T-helper 2 cell treated with Interferon-gamma antibody and Interleukin-4, amounts not matched to agents 100 ng/mL and 5 ng/mL, for 36 hours (primary cell): Measurements from ENCODE around the gene WWOX. TPM values are rescaled to one million over a fixed set of nuclear protein-coding genes. Genes with fewer than 3 reads are reported as not detected.

Experiments
- intact Hi-C: fragments of 100-400 bp; cut with micrococcal nuclease; formaldehyde crosslinking; loops from one replicate; pipeline ENCODE4 v1.15.1; 2023
- total RNA-seq: library from RNA; stranded (reverse); gene quantifications from 2 replicates; pipeline ENCODE4 v1.2.3, GENCODE V29; 2022

The WWOX gene
- total RNA-seq, 1 donor from 2014 or later, result 26.3 TPM

DNA sequence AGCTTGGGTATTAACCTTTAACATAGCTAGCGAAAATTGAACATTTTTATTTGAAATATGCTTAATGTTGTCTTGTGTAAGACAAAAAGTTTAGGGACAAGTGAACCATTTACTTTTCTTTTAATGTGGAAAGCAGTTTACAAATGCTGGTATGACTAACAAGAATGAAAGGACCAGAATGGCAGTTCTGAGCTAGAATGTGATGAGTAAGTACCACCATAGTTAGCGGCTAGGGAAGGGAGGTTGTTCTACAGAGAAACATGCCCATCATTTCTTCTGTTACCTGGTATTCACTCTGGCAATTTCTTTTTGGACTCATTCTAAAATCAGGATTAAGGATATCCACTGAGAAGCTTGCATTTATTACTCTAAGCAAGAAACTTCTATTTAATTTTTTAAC lies 121.1 kb downstream of the WWOX start:
- intact Hi-C loops, result no loop called here

DNA sequence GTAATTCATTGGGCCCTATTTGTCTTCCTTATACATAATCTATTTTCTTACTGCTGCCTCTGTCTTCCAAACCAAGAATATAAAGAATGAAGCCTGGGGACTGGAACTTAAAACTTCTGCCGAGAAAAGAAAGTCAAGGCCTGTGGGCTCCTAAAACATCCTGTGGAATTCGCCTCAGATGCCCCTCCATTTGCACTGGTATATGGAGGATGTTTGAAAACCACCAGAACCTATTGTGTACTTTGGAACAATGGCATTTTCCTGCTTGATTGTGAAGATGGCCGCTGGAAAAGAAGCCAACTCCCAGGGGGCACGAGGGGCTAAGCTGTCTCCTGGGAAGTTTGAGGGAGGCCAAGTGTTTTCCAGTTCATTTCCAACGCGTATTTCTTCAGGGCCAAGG lies 122.4 kb downstream of the WWOX start:
- intact Hi-C loops, result no loop called here

DNA sequence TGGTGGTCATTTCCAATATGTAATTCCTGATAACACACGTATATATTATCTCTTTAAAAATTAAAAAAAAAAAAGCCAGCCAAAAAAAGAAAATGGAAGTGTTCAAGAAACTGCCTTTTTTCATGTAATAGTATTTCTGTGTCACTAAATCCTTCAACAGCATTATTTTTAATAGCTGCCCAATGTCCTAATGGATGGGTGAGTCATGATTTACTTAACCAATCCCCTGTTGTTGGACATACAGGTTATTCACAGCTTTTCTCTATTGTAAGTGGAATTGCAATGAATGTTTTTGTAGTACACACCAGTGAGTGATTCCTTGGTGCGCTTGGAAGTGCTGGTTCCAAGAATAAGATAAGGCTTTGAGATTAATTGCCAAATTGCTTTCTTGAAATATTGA lies 124.9 kb downstream of the WWOX start:
- intact Hi-C loops, result no loop called here

DNA sequence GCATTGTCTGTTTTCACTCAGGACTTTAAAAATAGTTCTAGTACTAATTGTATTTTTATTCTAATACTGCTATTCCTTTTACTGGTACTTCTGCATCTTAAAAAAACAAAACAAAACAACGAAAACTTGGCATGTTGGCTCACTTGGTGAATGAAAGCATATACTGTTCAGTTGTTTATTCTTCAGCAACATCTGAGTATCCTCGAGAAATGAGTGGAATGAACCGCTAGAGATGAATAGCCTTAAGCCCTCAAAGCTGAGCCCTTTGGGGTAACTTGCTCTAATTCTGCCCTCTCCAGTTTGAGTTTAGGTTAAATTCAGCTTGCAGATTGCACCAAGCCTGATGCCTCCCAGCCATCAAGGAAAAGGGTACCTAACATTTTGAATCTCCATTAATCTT lies 126.5 kb downstream of the WWOX start:
- intact Hi-C loops, result no loop called here

DNA sequence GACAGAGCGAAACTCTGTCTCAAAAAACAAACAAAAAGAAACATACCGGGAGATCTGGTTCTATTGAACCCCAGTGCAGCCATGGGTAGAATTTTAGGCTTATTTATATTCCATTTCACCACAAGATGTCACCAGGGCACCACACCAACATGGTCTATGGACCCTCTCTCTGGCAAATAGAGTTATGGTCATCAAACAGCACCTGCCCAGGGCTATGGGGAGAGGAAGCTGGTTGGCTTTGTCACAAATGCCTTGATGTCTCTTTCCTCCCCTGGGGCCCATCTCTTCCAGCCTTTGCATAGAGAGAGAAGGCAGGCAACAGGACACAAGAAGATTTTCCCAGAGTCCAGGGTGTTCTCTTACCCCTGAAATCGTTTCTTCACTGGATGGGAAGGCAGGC lies 128.4 kb downstream of the WWOX start:
- intact Hi-C loops, result no loop called here

DNA sequence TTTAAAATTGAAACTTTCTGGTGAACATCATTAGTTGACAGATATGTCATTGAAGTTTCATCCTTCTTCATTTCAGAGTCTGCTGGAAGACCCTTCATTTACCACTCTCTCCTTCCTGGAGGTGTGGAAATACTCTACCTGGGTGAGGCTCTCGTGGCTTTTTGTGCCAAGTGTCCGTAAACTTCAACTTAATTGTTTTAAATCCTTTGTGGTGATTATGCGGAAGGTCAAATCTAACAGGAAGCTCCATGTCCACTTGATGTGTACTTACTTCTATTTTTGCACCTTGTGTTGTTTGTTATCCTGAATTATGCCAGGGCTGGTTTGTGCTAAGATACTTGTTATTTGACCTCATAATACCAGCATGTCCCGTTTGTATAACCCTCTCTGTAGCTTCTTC lies 129.2 kb downstream of the WWOX start:
- intact Hi-C loops, result no loop called here

DNA sequence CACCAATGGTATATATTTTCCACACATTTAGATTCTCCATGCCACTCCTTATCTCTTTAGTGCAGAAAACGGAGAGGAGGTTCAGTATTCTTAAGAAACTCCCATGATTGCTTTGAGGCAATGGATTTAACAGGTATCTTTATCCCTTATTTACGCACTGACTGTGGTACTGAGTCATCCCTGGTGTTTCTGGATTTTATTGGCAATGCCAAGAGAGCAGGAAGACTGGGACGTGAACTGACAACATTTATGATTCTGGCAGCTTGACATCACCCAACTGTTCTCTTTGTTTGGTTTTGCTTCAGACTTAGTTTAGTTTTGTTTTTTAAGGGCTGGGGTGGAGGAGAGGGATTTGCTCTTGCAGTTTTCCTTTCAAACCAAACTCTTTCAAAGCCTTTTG lies 131.4 kb downstream of the WWOX start:
- intact Hi-C loops, result no loop called here

DNA sequence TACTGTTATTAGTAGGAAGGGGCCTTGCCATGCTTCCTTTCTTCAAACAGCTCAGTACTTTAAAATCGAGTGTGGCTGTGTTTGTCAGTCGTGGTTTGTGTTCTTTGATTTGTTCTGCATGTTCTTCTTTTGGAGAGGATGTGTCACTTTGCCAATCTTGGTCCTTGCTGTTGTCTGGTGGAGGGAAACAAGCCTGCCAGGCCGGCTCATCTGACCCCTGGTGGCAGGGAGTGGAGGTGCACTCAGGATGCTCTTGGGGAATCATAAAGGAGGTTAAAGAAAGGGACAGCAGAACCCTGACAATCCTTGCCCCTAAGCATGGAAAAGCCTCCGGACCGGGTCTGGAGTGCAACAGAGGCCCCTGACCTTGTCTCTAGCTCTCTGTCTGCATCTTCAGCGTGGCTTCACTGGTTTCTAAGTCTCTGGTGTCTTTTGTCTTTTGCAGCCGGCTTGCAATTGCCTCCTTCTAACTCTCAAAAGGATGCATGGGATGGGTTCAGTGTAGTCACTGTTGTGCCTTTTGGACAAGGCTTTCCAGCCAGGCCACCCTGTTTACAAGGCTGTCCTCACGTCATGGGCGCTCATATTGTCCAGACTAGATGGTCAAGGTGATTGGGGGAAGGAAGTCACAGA lies 135.8 kb downstream of the WWOX start:
- intact Hi-C loops, result loop anchor here (1.0 kb wide), 1 partner anchor 113 kb away; no protein-coding TSS in a partner anchor

DNA sequence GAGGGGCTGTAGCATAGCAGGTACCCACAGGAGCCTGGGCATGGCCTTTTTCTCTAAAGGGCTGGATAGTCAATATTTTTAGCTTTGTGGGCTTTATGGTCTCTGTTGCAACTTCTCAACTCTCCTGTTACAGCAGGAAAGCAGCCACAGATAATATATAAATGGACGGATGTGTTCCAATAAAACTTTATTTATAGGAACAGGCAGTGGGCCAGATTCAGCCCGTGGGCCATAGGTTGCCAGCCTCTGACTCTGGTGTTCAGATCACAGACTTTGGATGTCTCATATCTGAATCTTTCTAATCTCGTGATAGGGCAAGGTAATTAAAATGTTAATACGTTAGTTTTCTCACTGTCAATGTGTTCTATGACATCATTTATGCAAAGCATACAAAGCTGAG lies 136.4 kb downstream of the WWOX start:
- intact Hi-C loops, result loop anchor here (1.0 kb wide), 1 partner anchor 114 kb away; no protein-coding TSS in a partner anchor

DNA sequence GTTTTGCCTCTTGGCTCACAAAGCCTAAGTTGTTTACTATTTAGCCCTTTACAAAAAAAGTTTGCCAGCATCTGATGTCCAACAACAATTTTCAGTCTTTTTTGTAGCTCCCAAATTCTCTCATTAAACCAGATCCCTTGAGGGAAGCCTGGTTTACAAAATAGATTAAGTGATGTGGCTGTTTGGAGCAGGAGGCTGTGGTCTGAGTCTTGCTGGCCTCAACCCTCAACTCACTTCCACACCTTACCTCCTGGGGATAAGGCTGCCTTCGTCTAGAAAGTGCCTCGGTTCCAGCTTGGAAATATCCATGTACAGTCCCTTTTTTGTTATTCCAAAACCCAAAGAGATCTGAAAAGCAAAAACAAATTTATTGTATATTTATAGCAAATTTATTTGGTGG lies 138.4 kb downstream of the WWOX start:
- intact Hi-C loops, result no loop called here

DNA sequence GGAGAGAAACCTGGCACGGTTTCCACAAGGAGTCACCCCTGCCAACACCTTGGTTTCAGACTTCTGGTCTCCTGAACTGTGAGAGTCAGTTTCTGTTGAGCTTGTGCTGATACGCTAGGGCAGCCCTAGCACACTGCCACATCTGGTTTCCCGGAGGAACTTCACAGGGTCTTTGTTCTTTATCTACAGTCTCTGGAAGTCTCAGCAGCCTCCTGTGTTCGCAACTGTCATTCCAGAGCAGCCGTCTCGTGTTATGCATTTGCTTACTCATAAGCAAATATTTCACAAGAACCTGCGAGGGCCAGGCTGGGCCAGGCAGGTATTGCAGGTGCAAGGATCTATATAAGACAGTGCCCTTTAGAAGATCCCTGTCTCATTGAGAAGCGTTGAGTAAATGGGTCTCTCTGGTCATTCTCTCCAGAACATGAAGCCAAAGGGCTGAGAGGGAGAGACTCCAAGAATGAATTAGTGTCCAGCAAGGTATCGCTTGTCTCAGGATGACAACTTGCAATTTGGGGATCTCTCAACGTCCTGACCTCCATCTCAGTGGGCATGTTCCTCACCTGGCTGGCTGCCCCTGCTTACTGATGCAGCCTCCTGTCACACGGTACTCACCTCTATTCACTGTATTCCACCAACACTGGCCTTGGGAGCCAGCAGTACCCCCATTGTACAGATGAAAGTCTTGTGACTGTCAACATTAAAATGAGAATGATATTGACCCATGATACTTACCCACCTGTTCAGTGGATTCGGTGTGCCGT lies 141.2 kb downstream of the WWOX start:
- intact Hi-C loops, result no loop called here

DNA sequence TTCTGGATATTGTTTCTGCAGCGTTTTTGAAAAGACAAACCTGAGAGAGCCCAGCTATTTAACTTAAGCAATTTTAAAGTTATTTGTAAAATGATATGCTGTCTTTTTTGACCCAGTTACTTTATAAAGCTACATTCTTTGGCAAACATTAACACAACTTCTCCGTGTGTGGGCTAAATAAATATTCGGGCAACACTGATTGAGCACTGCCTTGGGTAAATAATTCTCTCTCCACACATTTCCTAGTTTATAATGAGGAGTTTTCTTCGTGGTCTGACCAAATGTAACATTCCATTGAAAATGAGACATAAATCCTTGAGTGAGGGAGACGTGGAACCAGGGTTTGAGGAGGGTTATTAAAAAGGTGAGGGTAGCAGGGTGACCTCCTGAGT lies 142.8 kb downstream of the WWOX start:
- intact Hi-C loops, result no loop called here

DNA sequence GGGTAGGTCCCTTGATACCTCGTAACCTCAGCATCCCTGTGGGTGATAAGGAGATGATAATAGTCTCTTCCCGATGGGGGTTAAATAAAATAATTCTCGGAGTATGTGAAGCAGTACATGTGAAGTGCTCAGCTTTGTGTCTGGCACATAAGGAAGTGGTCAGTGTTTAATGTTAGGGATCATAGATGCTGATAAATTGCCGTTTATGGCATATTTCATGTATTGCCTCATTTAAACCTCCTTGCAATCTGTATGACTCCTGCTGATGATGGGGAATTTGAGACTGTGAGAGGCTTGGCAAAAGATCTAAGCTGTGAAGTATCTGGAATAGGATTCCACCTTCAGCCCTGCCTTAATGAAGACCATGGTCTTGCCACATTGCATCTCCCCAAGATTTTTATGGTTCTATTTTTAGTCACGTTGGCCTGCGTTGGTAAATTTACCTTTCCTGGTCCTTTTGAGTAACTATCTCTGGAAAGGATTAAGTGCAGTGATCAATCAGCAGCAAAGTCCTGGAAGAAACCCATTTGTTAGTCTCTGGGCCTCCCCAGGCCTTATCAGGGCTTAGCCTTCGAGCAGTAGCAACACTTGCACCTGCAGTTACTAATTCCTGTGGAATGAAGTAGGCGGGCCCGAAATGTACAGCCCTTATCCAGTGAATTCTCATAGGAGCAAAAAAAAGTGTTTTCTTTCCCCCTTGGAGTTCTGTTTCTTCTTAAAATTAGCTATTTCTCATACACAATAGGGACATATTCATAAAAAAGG lies 144.9 kb downstream of the WWOX start:
- intact Hi-C loops, result no loop called here

DNA sequence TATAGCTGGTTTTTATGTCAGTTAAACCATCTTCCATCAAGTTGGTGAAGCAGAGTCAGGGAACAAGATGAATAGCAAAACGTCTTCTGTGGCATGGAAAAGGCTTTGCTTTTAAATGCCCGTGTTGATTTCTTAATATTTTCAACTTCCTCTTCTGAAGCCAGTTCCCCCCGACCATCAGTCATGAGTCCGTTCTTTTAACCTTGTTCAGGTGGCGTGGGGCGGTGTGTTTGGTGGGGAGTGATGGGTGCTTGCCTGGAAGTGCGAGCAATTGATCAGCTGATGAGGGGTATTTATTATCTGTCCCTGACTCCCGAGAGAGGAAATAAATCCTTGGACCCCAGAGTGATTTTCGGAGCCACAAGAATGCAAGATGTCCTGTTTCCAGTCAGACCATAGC lies 147.1 kb downstream of the WWOX start:
- intact Hi-C loops, result no loop called here

DNA sequence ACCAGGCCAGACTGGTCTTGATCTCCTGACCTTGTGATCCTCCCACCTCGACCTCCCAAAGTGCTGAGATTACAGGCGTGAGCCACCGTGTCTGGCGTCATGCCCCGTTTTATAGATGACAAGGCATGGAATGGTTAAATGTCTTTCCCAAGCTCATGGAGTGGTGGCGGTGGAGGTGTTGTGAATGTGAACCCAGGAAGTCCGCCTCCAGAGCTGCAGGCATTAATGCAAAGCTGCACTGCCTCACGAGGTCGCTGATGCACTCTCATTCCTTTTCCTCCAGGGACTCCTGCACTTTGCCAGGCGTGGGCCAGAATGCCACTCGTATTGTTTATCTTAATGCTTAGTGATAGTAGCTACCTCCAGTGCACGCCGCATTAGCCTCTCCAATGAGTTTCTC lies 149.6 kb downstream of the WWOX start:
- intact Hi-C loops, result no loop called here

DNA sequence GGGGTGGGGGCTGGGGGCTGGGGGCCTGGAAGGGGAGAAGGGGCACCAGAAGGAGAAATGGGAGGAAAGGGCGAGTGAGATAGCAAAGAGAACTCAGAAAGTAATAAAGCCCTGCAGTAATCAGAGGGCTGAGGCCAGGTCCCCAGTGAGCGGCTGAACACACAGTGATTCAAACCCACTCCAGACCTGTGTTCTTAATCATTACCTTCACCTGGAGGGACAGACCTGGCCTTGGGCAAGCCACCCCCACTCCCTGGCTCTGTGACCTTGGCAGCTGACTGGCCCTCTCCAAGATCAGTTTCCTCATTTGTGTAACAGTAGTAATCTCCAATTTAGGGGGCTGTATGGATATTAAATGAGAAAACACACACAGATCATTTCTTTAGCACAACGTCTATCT lies 150.4 kb downstream of the WWOX start:
- intact Hi-C loops, result no loop called here

DNA sequence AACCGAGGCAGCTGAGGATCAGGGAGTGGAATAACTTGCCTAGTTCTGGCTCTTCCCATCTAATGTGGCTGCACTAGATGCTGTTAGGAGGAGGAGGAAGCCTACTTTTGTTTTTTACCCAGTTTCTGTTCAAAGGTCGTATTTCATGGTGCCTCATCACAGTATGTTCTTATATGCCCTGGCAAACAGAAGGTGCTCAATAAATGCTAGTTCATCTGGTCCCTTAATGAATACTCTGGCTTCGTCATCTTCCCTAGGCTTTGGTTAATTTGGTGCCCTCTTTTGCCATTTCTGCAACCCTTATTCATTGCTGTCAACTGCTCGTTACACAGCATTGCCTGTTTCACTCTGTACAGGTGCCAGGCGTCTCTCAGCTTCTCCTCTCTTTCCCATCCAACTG lies 151.7 kb downstream of the WWOX start:
- intact Hi-C loops, result no loop called here

DNA sequence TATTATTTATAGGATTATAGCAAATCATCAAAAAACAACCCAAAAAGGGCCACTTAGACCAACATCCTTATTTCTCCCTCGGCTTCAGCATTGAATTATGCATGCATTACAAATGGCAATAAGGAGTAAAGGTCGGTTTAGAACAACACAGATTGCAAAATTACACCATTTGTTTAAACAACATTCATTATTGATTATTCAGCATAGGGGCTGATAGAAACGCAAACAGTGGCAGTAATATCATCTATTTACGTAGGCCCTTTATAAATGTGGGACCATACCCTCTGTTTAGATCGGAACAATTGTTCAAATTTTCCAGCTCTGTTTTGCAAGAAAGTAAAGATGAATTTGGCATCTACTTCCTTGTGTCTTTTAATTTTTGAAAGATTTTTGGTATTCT lies 153.3 kb downstream of the WWOX start:
- intact Hi-C loops, result no loop called here

DNA sequence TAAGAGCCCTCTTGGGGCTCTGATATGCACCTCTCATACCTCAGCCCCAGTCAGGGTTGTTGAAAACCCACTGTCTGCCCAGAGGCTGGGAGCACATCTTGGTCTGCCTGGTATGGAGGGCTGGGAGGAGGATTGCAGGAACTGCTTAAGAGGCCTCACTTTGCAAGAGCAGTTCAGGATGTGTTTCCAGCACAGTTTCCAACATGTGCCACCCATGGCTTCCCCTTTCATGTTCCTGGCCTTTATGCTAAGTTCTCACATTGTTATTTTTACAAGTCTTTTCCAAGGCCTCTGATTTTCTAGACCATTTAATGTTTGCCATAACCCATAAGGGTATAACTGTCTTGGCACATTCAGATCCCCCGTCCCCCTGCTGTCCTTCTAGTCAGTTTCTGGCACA lies 155.4 kb downstream of the WWOX start:
- intact Hi-C loops, result no loop called here

DNA sequence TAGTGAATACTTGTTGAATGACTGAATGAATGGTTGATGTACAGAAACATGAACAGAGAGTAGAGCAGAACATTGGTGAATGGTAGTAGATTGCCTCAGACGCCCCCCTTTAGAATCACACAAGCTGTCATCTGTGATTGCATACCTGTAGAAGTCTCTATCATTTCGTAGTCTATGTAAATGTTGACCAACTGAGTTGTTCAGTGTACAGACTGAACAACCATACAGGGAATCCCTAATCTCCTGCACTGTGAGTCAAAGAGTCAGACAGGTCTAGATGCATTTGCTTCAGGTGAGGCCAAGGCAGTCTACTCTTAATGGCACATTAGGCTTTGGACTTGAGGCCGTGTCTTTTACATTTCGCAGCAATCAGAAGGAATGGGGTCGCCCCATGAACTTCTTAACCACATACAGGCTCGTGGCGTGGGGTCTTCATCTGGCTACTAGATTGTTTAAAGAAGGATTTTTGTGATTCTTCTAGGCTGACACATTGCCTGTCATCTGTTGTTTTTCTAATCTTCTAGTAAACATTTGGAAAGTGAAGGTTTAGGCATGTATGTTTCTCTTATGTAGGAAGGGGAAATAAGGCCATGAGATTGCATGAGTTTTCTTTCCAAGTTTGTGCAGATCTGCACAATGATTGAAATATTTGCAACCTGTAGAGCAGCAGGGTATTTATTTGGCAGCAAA lies 157.4 kb downstream of the WWOX start:
- intact Hi-C loops, result no loop called here

DNA sequence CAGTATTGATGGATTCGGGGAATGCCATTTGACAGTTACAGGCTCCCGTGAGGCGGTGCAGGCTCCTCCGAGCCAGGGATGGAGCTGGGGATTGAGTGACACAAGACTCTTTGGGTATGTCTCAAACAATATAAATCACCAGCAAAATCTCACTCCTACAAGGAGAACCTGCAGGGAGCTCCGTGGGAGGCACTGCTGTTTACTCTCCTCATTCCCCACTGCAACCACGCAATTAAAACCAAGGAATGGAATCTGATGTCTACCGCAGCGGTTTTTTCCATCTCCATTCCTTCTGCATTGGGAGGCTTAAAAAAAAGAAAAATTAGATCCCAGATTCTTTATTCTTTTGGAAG lies 157.9 kb downstream of the WWOX start:
- intact Hi-C loops, result no loop called here
